ENCODE measurements around the gene PRKAG2.

The PRKAG2 gene

DNA sequence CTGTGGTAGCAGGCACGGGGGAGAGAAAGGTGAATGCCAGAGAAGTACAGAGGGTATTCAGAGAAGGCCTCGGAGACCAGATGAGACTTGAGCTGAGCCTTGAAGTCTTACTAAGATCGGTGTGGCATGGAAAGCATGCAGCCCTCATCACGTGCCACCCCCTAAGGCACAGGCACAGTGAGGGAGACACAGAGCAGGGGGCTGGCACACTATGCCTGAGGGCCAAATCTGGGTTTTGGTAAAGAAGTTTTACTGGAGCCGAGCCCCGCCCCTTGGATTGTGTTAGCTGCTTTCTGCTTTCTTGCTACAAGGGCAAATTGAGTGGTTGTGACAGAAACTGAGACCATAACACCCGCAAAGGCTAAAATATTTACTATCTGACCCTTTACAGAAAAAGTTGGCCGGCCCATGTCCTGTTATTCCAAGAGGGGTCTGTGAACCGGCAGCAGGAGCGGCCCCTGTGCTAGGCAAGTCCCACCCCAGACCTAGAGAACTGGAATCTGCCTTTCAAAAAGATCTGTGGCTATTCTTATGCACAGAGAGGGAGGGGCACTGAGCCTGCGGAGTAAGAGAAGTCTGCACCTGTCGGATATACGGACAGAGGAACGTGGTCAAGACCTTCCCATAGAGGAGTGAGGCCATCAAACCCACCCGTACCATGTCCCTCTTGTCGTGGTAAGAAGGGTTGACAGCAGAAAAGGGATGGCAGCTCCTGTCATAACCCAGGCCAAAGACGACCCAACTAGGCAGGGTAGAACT, 247.9 kb downstream of the PRKAG2 start:
- no peak overlapping the region for H3K4me3 ChIP-seq (ENCODE audit: low read depth, low read length)
- TF ChIP-seq, protein P1, sequence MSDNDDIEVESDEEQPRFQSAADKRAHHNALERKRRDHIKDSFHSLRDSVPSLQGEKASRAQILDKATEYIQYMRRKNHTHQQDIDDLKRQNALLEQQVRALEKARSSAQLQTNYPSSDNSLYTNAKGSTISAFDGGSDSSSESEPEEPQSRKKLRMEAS (IDR thresholded peaks at IDR 0.05; ENCODE audit: low read depth, low read length) = no peak
- TF ChIP-seq, protein P2, sequence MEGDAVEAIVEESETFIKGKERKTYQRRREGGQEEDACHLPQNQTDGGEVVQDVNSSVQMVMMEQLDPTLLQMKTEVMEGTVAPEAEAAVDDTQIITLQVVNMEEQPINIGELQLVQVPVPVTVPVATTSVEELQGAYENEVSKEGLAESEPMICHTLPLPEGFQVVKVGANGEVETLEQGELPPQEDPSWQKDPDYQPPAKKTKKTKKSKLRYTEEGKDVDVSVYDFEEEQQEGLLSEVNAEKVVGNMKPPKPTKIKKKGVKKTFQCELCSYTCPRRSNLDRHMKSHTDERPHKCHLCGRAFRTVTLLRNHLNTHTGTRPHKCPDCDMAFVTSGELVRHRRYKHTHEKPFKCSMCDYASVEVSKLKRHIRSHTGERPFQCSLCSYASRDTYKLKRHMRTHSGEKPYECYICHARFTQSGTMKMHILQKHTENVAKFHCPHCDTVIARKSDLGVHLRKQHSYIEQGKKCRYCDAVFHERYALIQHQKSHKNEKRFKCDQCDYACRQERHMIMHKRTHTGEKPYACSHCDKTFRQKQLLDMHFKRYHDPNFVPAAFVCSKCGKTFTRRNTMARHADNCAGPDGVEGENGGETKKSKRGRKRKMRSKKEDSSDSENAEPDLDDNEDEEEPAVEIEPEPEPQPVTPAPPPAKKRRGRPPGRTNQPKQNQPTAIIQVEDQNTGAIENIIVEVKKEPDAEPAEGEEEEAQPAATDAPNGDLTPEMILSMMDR (IDR thresholded peaks at IDR 0.05; ENCODE audit: low read depth, low read length) = no peak
- no peak for TF ChIP-seq POLR2A (IDR thresholded peaks at IDR 0.05; ENCODE audit: extremely low read depth, insufficient read length)
- DNase-seq (ENCODE audit: low read depth) = no peak

DNA sequence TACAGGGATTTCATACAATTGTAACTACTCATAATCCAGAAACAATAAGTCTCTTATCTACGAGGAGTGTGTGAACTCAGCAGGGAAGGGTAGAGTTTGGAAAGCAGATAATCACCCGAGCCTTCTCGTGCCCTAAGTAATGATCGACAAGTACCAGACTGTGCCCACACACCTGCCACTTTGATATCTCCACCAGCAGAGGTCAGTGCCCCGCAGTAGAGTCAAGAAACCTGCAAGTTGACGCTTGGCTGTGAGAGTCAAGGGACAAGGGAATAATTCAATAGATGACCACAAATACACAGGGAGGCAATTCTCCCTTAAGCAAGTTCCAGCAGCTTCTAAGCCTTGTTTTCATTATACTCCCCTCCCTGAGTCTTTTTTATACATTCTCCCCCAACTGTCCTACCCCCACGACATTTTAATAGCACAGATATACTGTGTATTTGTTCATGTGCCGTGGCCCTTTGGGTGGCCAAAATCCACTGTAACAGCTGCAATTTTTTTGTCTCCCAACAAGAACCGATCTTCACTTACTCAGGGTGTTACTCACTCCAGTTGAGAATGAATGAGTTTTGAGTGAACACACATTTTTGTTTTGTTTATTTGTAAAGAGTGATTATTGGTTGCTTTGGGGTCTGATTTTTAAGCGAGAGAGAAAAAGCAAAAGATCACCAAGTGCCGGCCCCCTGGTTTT, 250.3 kb downstream of the PRKAG2 start:
- H3K4me3 ChIP-seq (ENCODE audit: low read depth, low read length) = no peak overlapping the region
- peak; percentile 78 for DNase-seq (ENCODE audit: low read depth)
- TF ChIP-seq, protein P1 (IDR thresholded peaks at IDR 0.05; ENCODE audit: low read depth, low read length) = no peak
- TF ChIP-seq, protein P2 (IDR thresholded peaks at IDR 0.05; ENCODE audit: low read depth, low read length) = peak; percentile 78
- TF ChIP-seq MYC (IDR thresholded peaks at IDR 0.05; ENCODE audit: low read depth, low read length) (no peak), POLR2A (IDR thresholded peaks at IDR 0.05; ENCODE audit: extremely low read depth, insufficient read length) (no peak)

DNA sequence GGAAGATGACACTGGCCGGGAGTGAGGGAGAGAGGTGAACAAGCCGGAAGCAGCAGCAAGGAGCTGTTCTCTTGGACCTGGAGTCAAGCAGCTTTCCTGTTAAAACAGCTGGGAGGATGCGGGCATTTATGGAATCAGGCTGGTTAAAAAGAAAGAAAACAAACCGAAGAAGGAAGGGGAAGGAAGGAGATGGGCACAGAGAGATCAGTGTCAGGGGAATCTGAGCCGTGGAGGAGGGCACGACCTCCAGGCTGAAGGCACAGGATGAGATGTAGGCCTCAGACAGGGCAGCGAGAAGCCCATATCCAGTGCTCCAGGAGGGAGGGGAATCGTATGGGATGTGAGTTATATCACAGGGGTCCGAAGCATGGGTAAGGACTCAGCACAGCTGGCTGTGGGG, 251.3 kb downstream of the PRKAG2 start:
- DNase-seq (ENCODE audit: low read depth) = no peak
- H3K4me3 ChIP-seq (ENCODE audit: low read depth, low read length) = no peak overlapping the region
- TF ChIP-seq POLR2A (IDR thresholded peaks at IDR 0.05; ENCODE audit: extremely low read depth, insufficient read length) (no peak), MYC (IDR thresholded peaks at IDR 0.05; ENCODE audit: low read depth, low read length) (no peak)
- TF ChIP-seq, protein P1 (IDR thresholded peaks at IDR 0.05; ENCODE audit: low read depth, low read length) = no peak
- TF ChIP-seq, protein P2 (IDR thresholded peaks at IDR 0.05; ENCODE audit: low read depth, low read length) = no peak

DNA sequence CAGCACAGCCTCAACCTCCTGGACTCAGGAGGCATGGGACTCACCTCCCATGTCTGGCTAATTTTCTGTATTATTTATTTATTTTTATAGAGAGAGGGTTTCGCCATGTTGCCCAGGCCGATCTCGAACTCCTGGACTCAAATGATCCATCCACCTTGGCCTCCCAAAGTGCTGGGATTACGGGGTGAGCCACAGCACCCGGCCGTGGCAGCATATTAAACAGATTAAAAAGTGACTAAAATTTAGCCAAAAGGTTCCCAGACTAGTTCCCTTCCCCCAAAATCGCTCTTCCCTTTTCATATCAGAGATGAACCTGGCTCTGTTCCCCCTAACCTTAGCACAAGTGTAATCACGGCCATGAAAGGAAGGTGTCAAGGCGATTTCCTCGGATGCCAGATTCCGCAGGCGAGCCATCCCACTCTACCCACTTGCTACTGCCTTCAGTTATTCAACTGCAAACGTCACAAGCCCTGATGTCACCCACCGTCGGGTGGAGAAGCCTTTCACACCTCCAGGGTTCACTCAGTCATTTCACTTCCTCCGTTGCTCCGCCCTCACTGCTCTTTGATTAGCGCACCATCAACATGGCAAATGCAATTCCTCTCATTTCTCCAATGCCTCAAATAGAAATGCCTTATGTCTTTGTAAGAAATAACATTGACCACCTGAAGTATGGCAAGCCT, 252.5 kb downstream of the PRKAG2 start:
- no peak overlapping the region for H3K4me3 ChIP-seq (ENCODE audit: low read depth, low read length)
- TF ChIP-seq, protein P2 (IDR thresholded peaks at IDR 0.05; ENCODE audit: low read depth, low read length) = no peak
- TF ChIP-seq POLR2A (IDR thresholded peaks at IDR 0.05; ENCODE audit: extremely low read depth, insufficient read length) = no peak
- no peak for TF ChIP-seq MYC (IDR thresholded peaks at IDR 0.05; ENCODE audit: low read depth, low read length)
- TF ChIP-seq, protein P1 (IDR thresholded peaks at IDR 0.05; ENCODE audit: low read depth, low read length) = no peak
- DNase-seq (ENCODE audit: low read depth) = no peak

DNA sequence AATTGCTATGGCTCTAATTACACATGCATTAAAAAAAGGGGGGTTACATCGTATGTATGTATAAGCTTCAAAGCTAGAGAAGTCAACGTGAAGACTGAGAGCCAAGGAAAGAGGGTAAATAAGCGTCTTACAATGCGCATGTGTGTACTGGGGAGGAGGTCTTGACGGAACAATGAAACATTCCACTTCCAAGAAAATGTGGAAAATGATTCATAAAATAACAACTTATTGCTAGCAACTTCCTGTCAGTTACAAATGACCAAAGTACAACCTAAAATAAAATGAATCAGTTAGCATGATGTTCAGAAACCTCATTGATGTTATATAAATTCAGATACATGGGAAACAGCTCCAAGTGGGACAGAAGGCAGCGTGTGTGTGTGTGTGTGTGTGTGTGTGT, 253.1 kb downstream of the PRKAG2 start:
- TF ChIP-seq, protein P1 (IDR thresholded peaks at IDR 0.05; ENCODE audit: low read depth, low read length) = no peak
- TF ChIP-seq POLR2A (IDR thresholded peaks at IDR 0.05; ENCODE audit: extremely low read depth, insufficient read length) (no peak), MYC (IDR thresholded peaks at IDR 0.05; ENCODE audit: low read depth, low read length) (no peak)
- TF ChIP-seq, protein P2 (IDR thresholded peaks at IDR 0.05; ENCODE audit: low read depth, low read length) = no peak
- no peak for DNase-seq (ENCODE audit: low read depth)
- no peak overlapping the region for H3K4me3 ChIP-seq (ENCODE audit: low read depth, low read length)

Data from NB4 (cell line).